ENCODE data around the gene NFILZ. TPM values are rescaled to one million over a fixed set of nuclear protein-coding genes. Genes with fewer than 3 reads are reported as not detected.

NFILZ gene
- total RNA-seq, 2 donors from 2014 or later: not detected

- Histone ChIP-seq H3K9me3 (ENCODE audit: control insufficient read depth, low read length) (peaks cover 14% of the 10 kb centered on the region), H3K36me3 (ENCODE audit: control insufficient read depth, insufficient read depth, low read length) (peaks cover 6% of the 10 kb centered on the region), H3K4me1 (ENCODE audit: control insufficient read depth, insufficient read depth, low read length) (no peaks in the 10 kb centered on the region), H3K4me3 (ENCODE audit: low read length) (peak overlapping the region; percentile 78), H3K27ac (ENCODE audit: low read depth, low read length) (no peak overlapping the region), H3K9ac (ENCODE audit: extremely low read depth, low read length, poor library complexity, severe bottlenecking) (no peak overlapping the region), H3K27me3 (ENCODE audit: control insufficient read depth, insufficient read depth, low read length, poor library complexity, severe bottlenecking) (peaks cover 6% of the 10 kb centered on the region)
- 5% methylated on average over 42 to 55 of the region's 55 CpGs for WGBS, 2 experiments (ENCODE audit: insufficient coverage in 1 of 2, insufficient read length in 1 of 2)
- peaks cover 53% of the 10 kb centered on the region for H3K27me3 Mint-ChIP-seq (ENCODE audit: insufficient read depth)
- peaks cover 15% of the 10 kb centered on the region for H3K36me3 Mint-ChIP-seq (ENCODE audit: low read depth)
- no peak for TF ChIP-seq CTCF (conservative IDR thresholded peaks at IDR 0.05)
- peak overlapping the region; percentile 55 for H3K27ac Mint-ChIP-seq
- H3K4me3 Mint-ChIP-seq: peak overlapping the region; percentile 55
- peaks cover 15% of the 10 kb centered on the region for H3K9me3 Mint-ChIP-seq
- H3K4me1 Mint-ChIP-seq: no peaks in the 10 kb centered on the region
- DNase-seq: peak; percentile 100
These were observed 38.0 kb upstream of the NFILZ start for GRCh38 chr19:8592231-8593009.

DNA sequence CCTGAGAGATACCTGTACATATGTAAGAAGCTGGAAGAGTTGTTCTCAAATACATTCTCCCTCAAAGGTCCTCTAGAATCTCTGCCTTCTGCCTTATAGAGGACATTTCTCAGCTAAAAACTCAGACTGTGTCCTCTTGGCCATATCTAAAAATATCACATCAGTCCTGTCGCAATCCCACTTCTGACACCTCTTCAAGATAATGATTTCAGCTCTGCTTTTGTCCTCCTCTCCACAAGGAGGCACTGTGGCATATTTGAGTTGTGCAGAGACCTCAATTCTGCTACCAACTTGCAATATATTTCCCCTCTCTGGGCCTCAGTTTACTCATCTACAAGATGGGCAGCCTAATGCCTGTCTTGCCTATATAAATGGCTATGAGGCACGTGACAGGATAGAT, 36.5 kb upstream of the NFILZ start:
- Mint-ChIP-seq H3K27ac (no peak overlapping the region), H3K36me3 (ENCODE audit: low read depth) (peaks cover 19% of the 10 kb centered on the region), H3K4me3 (no peak overlapping the region), H3K9me3 (peaks cover 15% of the 10 kb centered on the region), H3K4me1 (no peaks in the 10 kb centered on the region), H3K27me3 (ENCODE audit: insufficient read depth) (peaks cover 39% of the 10 kb centered on the region)
- peak; percentile 42 for TF ChIP-seq CTCF (conservative IDR thresholded peaks at IDR 0.05)
- Histone ChIP-seq H3K27ac (ENCODE audit: low read depth, low read length) (no peak overlapping the region), H3K9ac (ENCODE audit: extremely low read depth, low read length, poor library complexity, severe bottlenecking) (no peak overlapping the region), H3K9me3 (ENCODE audit: control insufficient read depth, low read length) (peaks cover 14% of the 10 kb centered on the region), H3K27me3 (ENCODE audit: control insufficient read depth, insufficient read depth, low read length, poor library complexity, severe bottlenecking) (peaks cover 6% of the 10 kb centered on the region), H3K4me1 (ENCODE audit: control insufficient read depth, insufficient read depth, low read length) (no peaks in the 10 kb centered on the region), H3K36me3 (ENCODE audit: control insufficient read depth, insufficient read depth, low read length) (peaks cover 6% of the 10 kb centered on the region), H3K4me3 (ENCODE audit: low read length) (no peak overlapping the region)
- WGBS, 2 experiments (ENCODE audit: insufficient coverage in 1 of 2, insufficient read length in 1 of 2): 98 to 100% methylated on average over 2 of the region's 2 CpGs
- no peak for DNase-seq

- Histone ChIP-seq H3K9me3 (ENCODE audit: control insufficient read depth, low read length) (peaks cover 14% of the 10 kb centered on the region), H3K4me3 (ENCODE audit: low read length) (no peak overlapping the region), H3K27ac (ENCODE audit: low read depth, low read length) (no peak overlapping the region), H3K36me3 (ENCODE audit: control insufficient read depth, insufficient read depth, low read length) (peaks cover 6% of the 10 kb centered on the region), H3K9ac (ENCODE audit: extremely low read depth, low read length, poor library complexity, severe bottlenecking) (no peak overlapping the region), H3K27me3 (ENCODE audit: control insufficient read depth, insufficient read depth, low read length, poor library complexity, severe bottlenecking) (peaks cover 6% of the 10 kb centered on the region), H3K4me1 (ENCODE audit: control insufficient read depth, insufficient read depth, low read length) (no peaks in the 10 kb centered on the region)
- Mint-ChIP-seq H3K9me3 (peaks cover 15% of the 10 kb centered on the region), H3K36me3 (ENCODE audit: low read depth) (peaks cover 21% of the 10 kb centered on the region), H3K4me1 (no peaks in the 10 kb centered on the region), H3K27ac (no peak overlapping the region), H3K27me3 (ENCODE audit: insufficient read depth) (peaks cover 25% of the 10 kb centered on the region), H3K4me3 (no peak overlapping the region)
- TF ChIP-seq CTCF (conservative IDR thresholded peaks at IDR 0.05): no peak
- 92 to 100% methylated on average over 10 to 15 of the region's 15 CpGs for WGBS, 2 experiments (ENCODE audit: insufficient coverage in 1 of 2, insufficient read length in 1 of 2)
- DNase-seq: no peak
These were observed 34.8 kb upstream of the NFILZ start for GRCh38 chr19:8595651-8596050.
